ENCODE results near the gene FBXL20.

DNA sequence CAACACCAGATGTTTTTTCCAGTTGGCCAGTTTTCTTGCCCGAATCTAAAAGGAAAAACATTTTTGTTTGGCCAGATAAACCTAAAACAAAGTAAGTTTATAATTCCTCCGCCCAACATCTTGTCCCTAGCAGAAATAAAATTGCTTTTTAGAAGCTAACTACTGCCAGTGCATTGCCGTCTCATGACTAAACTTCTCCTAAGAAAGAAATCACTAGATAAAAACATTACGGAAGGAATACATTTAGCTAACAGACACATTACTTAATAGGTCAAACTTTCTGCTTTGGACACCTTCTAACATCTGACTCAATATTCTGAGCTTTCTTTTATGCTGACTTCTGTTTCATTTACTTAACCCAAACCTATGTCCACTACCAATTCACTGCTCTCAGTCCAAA lies 36.2 kb downstream of the FBXL20 start:
- TF ChIP-seq, protein P1, sequence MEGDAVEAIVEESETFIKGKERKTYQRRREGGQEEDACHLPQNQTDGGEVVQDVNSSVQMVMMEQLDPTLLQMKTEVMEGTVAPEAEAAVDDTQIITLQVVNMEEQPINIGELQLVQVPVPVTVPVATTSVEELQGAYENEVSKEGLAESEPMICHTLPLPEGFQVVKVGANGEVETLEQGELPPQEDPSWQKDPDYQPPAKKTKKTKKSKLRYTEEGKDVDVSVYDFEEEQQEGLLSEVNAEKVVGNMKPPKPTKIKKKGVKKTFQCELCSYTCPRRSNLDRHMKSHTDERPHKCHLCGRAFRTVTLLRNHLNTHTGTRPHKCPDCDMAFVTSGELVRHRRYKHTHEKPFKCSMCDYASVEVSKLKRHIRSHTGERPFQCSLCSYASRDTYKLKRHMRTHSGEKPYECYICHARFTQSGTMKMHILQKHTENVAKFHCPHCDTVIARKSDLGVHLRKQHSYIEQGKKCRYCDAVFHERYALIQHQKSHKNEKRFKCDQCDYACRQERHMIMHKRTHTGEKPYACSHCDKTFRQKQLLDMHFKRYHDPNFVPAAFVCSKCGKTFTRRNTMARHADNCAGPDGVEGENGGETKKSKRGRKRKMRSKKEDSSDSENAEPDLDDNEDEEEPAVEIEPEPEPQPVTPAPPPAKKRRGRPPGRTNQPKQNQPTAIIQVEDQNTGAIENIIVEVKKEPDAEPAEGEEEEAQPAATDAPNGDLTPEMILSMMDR (IDR thresholded peaks at IDR 0.05): no peak
- TF ChIP-seq POLR2A (IDR thresholded peaks at IDR 0.05) (no peak), POLR2AphosphoS5 (IDR thresholded peaks at IDR 0.05) (no peak)

All from breast epithelium (tissue), 3 donors.